ENCODE data around the gene ESRRA. TPM values are rescaled to one million over a fixed set of nuclear protein-coding genes. Genes with fewer than 3 reads are reported as not detected.

ESRRA gene
- total and polyA plus RNA-seq, 2 of the 13 experiments (the other 11 are each of a cell fraction or from before 2014, with no cell fraction given), result 18.1 to 36.3 TPM

DNA sequence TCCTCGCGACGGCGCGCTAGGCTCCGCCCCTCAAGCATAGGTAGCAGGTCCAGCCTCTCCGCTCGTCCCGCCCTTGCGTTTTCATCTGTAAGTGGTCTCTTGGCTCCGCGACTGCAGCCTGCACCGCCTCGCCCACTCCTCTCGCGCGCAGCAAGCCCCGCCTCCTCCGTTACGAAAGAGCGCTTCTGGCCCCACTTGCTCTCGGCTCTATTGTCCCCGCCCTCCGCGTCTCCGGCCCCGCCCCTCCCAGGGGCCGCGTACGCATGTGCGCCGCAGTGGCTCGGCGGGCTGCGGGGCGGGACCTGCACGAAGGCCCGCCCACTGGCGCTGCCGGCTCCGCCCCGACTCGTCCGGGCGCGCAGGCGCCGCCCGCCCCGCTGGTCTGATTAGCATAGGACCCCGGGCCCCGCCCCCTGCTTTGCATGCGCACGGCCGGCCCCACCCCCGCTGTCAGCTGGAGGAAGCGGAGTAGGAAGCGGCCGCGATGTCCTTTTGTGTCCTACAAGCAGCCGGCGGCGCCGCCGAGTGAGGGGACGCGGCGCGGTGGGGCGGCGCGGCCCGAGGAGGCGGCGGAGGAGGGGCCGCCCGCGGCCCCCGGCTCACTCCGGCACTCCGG lies at the start of gene ESRRA (continued):
- TF ChIP-seq, protein P1, sequence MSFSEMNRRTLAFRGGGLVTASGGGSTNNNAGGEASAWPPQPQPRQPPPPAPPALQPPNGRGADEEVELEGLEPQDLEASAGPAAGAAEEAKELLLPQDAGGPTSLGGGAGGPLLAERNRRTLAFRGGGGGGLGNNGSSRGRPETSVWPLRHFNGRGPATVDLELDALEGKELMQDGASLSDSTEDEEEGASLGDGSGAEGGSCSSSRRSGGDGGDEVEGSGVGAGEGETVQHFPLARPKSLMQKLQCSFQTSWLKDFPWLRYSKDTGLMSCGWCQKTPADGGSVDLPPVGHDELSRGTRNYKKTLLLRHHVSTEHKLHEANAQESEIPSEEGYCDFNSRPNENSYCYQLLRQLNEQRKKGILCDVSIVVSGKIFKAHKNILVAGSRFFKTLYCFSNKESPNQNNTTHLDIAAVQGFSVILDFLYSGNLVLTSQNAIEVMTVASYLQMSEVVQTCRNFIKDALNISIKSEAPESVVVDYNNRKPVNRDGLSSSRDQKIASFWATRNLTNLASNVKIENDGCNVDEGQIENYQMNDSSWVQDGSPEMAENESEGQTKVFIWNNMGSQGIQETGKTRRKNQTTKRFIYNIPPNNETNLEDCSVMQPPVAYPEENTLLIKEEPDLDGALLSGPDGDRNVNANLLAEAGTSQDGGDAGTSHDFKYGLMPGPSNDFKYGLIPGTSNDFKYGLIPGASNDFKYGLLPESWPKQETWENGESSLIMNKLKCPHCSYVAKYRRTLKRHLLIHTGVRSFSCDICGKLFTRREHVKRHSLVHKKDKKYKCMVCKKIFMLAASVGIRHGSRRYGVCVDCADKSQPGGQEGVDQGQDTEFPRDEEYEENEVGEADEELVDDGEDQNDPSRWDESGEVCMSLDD (CRISPR knock-in tag; IDR thresholded peaks at IDR 0.05; ENCODE audit: borderline replicate concordance), result no peak
- no peak for TF ChIP-seq YEATS2 (CRISPR knock-in tag; IDR thresholded peaks at IDR 0.05; ENCODE audit: borderline replicate concordance)
- TF ChIP-seq FOSL1 (CRISPR knock-in tag; IDR thresholded peaks at IDR 0.05; ENCODE audit: borderline replicate concordance), result no peak
- TF ChIP-seq, protein P2, sequence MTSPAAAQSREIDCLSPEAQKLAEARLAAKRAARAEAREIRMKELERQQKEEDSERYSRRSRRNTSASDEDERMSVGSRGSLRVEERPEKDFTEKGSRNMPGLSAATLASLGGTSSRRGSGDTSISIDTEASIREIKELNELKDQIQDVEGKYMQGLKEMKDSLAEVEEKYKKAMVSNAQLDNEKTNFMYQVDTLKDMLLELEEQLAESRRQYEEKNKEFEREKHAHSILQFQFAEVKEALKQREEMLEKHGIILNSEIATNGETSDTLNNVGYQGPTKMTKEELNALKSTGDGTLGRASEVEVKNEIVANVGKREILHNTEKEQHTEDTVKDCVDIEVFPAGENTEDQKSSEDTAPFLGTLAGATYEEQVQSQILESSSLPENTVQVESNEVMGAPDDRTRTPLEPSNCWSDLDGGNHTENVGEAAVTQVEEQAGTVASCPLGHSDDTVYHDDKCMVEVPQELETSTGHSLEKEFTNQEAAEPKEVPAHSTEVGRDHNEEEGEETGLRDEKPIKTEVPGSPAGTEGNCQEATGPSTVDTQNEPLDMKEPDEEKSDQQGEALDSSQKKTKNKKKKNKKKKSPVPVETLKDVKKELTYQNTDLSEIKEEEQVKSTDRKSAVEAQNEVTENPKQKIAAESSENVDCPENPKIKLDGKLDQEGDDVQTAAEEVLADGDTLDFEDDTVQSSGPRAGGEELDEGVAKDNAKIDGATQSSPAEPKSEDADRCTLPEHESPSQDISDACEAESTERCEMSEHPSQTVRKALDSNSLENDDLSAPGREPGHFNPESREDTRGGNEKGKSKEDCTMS (CRISPR knock-in tag; conservative IDR thresholded peaks at IDR 0.05), result no peak
- no peak for TF ChIP-seq NBN (conservative IDR thresholded peaks at IDR 0.05)
- TF ChIP-seq ZNF205 (CRISPR knock-in tag; IDR thresholded peaks at IDR 0.05), result no peak
- no peak for TF ChIP-seq ZNF17 (CRISPR knock-in tag; IDR thresholded peaks at IDR 0.05)
- no peak for TF ChIP-seq JDP2 (CRISPR knock-in tag; IDR thresholded peaks at IDR 0.05; ENCODE audit: borderline replicate concordance)
- no peak for TF ChIP-seq SAFB2 (CRISPR knock-in tag; IDR thresholded peaks at IDR 0.05; ENCODE audit: borderline replicate concordance, low read depth)
- TF ChIP-seq ZNF451 (CRISPR knock-in tag; IDR thresholded peaks at IDR 0.05), result no peak
- TF ChIP-seq, protein P3, sequence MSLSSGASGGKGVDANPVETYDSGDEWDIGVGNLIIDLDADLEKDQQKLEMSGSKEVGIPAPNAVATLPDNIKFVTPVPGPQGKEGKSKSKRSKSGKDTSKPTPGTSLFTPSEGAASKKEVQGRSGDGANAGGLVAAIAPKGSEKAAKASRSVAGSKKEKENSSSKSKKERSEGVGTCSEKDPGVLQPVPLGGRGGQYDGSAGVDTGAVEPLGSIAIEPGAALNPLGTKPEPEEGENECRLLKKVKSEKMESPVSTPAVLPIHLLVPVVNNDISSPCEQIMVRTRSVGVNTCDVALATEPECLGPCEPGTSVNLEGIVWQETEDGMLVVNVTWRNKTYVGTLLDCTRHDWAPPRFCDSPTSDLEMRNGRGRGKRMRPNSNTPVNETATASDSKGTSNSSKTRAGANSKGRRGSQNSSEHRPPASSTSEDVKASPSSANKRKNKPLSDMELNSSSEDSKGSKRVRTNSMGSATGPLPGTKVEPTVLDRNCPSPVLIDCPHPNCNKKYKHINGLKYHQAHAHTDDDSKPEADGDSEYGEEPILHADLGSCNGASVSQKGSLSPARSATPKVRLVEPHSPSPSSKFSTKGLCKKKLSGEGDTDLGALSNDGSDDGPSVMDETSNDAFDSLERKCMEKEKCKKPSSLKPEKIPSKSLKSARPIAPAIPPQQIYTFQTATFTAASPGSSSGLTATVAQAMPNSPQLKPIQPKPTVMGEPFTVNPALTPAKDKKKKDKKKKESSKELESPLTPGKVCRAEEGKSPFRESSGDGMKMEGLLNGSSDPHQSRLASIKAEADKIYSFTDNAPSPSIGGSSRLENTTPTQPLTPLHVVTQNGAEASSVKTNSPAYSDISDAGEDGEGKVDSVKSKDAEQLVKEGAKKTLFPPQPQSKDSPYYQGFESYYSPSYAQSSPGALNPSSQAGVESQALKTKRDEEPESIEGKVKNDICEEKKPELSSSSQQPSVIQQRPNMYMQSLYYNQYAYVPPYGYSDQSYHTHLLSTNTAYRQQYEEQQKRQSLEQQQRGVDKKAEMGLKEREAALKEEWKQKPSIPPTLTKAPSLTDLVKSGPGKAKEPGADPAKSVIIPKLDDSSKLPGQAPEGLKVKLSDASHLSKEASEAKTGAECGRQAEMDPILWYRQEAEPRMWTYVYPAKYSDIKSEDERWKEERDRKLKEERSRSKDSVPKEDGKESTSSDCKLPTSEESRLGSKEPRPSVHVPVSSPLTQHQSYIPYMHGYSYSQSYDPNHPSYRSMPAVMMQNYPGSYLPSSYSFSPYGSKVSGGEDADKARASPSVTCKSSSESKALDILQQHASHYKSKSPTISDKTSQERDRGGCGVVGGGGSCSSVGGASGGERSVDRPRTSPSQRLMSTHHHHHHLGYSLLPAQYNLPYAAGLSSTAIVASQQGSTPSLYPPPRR (CRISPR knock-in tag; IDR thresholded peaks at IDR 0.05; ENCODE audit: borderline replicate concordance), result no peak
- TF ChIP-seq NFE2L2 (IDR thresholded peaks at IDR 0.05; ENCODE audit: low read length), result no peak
- TF ChIP-seq THAP11 (CRISPR knock-in tag; IDR thresholded peaks at IDR 0.05), result peak; percentile 48; the same call in 1 of the 2 replicates
- no peak for TF ChIP-seq ZNF577 (CRISPR knock-in tag; IDR thresholded peaks at IDR 0.05; ENCODE audit: borderline replicate concordance, low read depth)
- TF ChIP-seq, protein P4, sequence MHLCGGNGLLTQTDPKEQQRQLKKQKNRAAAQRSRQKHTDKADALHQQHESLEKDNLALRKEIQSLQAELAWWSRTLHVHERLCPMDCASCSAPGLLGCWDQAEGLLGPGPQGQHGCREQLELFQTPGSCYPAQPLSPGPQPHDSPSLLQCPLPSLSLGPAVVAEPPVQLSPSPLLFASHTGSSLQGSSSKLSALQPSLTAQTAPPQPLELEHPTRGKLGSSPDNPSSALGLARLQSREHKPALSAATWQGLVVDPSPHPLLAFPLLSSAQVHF (CRISPR knock-in tag; IDR thresholded peaks at IDR 0.05), result no peak
